Progenitor cell of endocrine pancreas (in vitro differentiated cells): ENCODE data around the gene SMAD2. TPM values are rescaled to one million over a fixed set of nuclear protein-coding genes. Genes with fewer than 3 reads are reported as not detected.

Experiments used
- DNase-seq: peaks from one replicate; pipeline ENCODE4 v3.0.0; 2021; ENCODE audit warnings: low spot score; ENCODE audit not compliant: unreplicated experiment
- H3K27ac Mint-ChIP-seq: 2 replicates; pipeline ENCODE4 v1.8.0; 2021; ENCODE audit warnings: mild to moderate bottlenecking, moderate library complexity, mixed read lengths
- H3K27me3 Mint-ChIP-seq: 2 replicates; pipeline ENCODE4 v1.8.0; 2021; ENCODE audit warnings: mixed read lengths
- H3K36me3 Mint-ChIP-seq: 2 replicates; pipeline ENCODE4 v1.8.0; 2022; ENCODE audit warnings: mixed read lengths; ENCODE audit not compliant: insufficient read depth
- H3K4me1 Mint-ChIP-seq: 2 replicates; pipeline ENCODE4 v1.8.0; 2021; ENCODE audit warnings: low read depth, mixed read lengths
- H3K4me3 Mint-ChIP-seq: 2 replicates; pipeline ENCODE4 v1.8.0; 2021; ENCODE audit warnings: low read depth, mild to moderate bottlenecking, moderate library complexity, mixed read lengths
- H3K9me3 Mint-ChIP-seq: 2 replicates; pipeline ENCODE4 v1.8.0; 2021; ENCODE audit warnings: low read depth, mixed read lengths
- total RNA-seq: library from RNA; stranded (reverse); gene quantifications from 2 replicates; pipeline ENCODE4 v1.2.1, GENCODE V29; 2021
- TF ChIP-seq, protein P1 (sequence below): fragments of 200-600 bp; sonication (generic); IDR thresholded peaks from one replicate; pipeline ENCODE4 v1.5.0; 2021; ENCODE audit warnings: antibody characterized with exemption, mild to moderate bottlenecking; ENCODE audit not compliant: unreplicated experiment

SMAD2 gene
- total RNA-seq, 1 donor from 2014 or later, result 140 TPM

DNA sequence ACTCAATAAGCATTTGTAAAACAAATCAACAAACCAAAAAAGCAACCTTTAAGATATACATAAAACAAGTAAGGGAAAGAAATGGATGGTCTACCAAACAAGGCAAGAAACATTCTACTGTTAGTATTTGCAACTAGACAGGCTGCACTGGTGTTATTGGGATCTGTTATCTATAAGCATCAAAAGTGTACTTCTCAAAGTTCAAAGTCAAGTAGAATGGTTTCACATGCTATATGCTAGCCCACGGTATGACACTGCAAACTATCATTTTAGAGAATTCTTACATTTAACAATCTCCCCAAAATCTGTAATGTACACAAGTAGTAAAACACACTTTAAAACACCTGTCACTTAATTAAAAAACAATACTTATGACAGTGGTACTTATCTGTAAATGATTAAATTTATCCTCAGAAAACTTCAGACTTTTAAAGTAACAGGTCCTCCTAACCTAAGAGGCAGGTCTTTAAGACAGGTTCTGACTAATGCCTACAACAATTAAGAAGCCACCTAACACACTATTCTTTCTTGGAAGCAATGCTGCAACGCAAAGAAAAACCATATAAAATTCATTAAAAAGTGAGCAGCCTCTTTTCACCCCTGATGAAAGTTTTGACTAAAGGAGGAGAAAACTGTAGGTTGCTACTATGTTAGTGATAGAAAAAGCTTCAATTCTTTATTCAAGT is 34.8 kb downstream of the SMAD2 start:
- no peaks in the 10 kb centered on the region for H3K27me3 Mint-ChIP-seq
- TF ChIP-seq, protein P1, sequence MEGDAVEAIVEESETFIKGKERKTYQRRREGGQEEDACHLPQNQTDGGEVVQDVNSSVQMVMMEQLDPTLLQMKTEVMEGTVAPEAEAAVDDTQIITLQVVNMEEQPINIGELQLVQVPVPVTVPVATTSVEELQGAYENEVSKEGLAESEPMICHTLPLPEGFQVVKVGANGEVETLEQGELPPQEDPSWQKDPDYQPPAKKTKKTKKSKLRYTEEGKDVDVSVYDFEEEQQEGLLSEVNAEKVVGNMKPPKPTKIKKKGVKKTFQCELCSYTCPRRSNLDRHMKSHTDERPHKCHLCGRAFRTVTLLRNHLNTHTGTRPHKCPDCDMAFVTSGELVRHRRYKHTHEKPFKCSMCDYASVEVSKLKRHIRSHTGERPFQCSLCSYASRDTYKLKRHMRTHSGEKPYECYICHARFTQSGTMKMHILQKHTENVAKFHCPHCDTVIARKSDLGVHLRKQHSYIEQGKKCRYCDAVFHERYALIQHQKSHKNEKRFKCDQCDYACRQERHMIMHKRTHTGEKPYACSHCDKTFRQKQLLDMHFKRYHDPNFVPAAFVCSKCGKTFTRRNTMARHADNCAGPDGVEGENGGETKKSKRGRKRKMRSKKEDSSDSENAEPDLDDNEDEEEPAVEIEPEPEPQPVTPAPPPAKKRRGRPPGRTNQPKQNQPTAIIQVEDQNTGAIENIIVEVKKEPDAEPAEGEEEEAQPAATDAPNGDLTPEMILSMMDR, result no peak
- H3K9me3 Mint-ChIP-seq, result peaks cover 5% of the 10 kb centered on the region
- no peak for DNase-seq
- H3K4me1 Mint-ChIP-seq, result peaks cover 39% of the 10 kb centered on the region
- no peak overlapping the region for H3K4me3 Mint-ChIP-seq
- no peak overlapping the region for H3K27ac Mint-ChIP-seq
- peaks cover 16% of the 10 kb centered on the region for H3K36me3 Mint-ChIP-seq

DNA sequence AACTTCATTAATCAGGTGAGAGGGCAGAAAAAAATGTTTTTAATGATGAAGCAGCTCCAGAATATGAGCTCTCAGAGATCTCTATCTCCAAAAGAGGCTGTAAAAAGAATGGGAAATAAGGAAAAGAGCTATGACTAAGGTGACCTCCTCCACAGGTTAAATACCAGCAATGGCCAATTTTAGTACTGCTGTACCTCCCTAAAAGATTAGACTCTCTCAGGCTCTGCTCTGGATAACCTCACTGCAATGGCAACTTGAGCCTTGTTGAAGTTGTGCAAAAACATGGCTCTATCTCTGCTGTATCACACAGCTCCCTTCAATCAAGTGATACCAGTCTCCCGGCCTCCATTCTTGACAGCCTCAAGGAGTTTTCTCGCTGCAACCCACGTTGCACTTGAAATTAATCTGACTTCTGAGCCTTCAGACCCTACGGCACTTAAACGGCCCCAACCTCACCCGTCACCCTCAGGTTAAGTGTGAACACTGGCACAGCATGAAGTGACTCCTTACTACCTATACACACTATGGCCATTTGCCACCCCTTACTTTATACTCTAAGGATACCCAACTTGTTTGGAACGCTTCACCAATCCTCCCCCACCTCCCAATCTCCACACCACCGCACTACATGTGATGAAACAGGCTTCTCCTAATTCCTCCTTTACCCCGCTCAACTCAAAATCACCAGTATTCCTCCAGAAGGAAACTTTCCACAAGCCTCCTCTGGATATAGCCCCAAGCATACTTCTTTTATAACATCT is 36.3 kb downstream of the SMAD2 start:
- Mint-ChIP-seq H3K27me3 (no peaks in the 10 kb centered on the region), H3K27ac (peak overlapping the region; percentile 32), H3K4me3 (no peak overlapping the region), H3K9me3 (no peaks in the 10 kb centered on the region), H3K36me3 (peaks cover 15% of the 10 kb centered on the region), H3K4me1 (peaks cover 29% of the 10 kb centered on the region)
- TF ChIP-seq, protein P1, result no peak
- DNase-seq, result no peak

DNA sequence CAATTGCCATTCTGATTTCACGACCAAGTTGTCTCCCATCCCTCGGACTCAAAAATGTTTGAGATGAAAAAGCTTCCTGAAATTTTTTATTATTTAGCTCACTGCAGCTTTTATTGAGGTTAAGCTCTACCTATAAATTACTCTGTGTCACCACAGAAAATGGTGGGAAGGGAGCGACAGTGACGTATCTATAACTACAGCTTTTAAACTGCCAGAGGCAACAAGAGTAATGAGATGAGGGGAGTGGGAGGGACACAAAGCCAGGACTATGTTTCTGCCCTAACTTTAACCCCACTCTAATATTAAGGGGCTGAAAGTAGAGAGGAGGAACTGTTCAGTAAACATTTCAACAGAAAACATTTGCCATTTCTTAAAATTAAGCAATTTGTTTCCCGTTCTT is 37.4 kb downstream of the SMAD2 start:
- no peak for DNase-seq
- TF ChIP-seq, protein P1, result no peak
- Mint-ChIP-seq H3K4me3 (no peak overlapping the region), H3K36me3 (peaks cover 15% of the 10 kb centered on the region), H3K27ac (no peak overlapping the region), H3K9me3 (no peaks in the 10 kb centered on the region), H3K27me3 (no peaks in the 10 kb centered on the region), H3K4me1 (peaks cover 21% of the 10 kb centered on the region)

DNA sequence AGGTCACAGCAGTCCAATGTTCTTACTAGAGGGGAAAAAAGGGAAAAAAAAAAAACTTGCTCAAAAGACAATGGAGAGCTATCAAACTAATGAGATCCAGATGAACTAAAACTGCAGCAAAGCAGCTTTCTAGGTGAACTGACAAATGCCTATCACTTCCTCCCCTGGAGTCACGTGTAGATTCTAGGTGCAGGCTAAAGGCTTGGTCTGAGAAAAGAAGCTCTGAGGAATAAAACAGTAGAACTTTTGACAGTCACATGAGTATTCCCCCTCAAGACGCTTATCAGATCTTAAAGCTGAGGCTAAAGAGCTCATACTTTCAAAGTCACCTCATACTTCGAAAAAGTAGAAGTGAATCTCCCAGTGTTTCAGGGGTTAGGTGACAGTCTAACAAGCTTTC is 42.3 kb downstream of the SMAD2 start:
- Mint-ChIP-seq H3K27me3 (no peaks in the 10 kb centered on the region), H3K4me3 (no peak overlapping the region), H3K4me1 (peaks cover 4% of the 10 kb centered on the region), H3K36me3 (peaks cover 7% of the 10 kb centered on the region), H3K9me3 (no peaks in the 10 kb centered on the region), H3K27ac (peak overlapping the region; percentile 42)
- TF ChIP-seq, protein P1, result no peak
- DNase-seq, result no peak

DNA sequence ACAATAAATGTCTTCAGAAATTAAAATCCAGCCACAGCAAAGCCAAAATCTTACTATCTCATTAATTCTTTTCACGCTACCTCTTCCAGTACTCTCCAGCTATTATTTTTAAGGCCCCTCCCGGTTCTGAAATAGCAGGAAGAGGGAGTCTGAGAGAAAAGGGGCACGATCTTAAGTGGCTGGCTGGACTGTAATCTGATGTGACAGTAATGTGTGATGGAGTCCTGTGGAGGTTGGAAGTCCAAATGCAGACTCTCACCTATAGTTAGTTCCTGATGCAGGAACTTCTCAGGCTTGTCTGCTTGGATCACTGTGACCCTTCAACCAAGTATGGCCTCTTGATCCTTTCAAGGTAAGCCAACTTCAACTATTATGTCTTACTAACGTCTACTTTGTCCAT is 43.2 kb downstream of the SMAD2 start:
- no peak for DNase-seq
- Mint-ChIP-seq H3K27ac (peak overlapping the region; percentile 42), H3K27me3 (no peaks in the 10 kb centered on the region), H3K4me1 (peaks cover 3% of the 10 kb centered on the region), H3K36me3 (peaks cover 8% of the 10 kb centered on the region), H3K9me3 (no peaks in the 10 kb centered on the region), H3K4me3 (no peak overlapping the region)
- TF ChIP-seq, protein P1, result no peak
